DLD1 (cell line): ENCODE results near the gene SSX5.
"Not testable (repeated sequence)": the region's sequence is repeated elsewhere in the genome, so short reads cannot be mapped to it uniquely, and the experiment has no call there.

Experiments used
- in situ Hi-C: cut with HindIII; loops from 2 replicates; pipeline ENCODE4 v1.10.0; 2017; ENCODE audit warnings: low sequenced_read_pairs

Gene SSX5

GRCh38 chrX:48196745-48197201, at the start of gene SSX5:
Gene SSX5, minus strand, starts transcription at chrX:48196795. Its CDS starts 1,437 bp downstream, at chrX:48195358.
- in situ Hi-C loops, result no loop called here

GRCh38 chrX:48224196-48224595, 27.6 kb upstream of the SSX5 start:
- in situ Hi-C loops, result not testable (repeated sequence)

DNA sequence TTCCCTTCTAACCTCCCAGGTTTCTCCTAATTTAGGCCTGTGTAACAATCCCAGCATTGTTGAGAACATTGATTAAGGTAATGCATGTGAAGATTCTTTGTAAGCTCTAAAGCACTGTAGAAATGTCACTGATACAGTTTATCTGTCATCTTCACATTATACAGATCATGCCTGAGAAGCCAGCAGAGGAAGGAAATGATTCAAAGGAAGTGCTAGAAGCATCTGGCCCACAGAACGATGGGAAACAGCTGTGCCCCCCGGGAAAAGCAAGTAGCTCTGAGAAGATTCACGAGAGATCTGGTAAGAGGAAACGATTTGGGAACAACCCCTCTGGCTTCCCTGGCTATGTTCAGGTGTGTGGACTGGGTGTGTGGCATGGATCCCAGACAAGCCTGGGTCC, 17.7 kb upstream of the SSX5 start:
- in situ Hi-C loops, result not testable (repeated sequence)

DNA sequence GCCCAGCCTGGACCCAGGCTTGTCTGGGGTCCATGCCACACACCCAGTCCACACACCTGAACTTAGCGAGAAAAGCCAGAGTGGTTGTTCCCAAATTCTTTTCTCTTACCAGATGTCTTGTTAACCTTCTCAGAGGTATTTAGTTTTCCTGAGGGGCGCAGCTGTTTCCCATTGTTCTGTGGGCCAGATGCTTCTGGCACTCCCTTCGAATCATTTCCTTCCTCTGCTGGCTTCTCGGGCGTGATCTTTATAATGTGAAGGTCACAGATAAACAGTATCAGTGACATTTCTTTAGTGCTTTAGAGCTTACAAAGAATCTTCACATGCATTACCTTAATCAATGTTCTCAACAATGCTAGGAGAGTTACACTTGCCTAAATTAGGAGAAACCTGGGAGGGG, 6.6 kb downstream of the SSX5 start:
- in situ Hi-C loops, result not testable (repeated sequence)

DNA sequence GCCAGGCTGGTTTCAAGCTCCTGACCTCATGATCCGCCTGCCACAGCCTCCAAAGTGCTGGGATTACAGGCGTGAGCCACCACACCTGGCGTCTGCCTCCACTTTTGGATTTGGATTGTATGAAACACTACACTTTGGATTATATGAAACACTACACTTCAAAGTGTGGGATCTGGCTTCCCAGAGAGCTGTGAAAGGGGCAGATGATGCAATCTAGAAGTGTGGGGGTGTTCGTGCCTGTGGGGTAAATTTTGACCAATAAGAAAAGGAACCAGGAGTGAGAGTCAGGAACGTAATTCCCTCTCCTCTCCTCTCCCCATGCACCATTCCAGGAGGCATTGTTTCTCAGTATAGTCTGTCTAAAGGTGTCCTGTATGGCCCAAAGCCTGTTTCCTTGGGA, 14.7 kb downstream of the SSX5 start:
- in situ Hi-C loops, result not testable (repeated sequence)

- in situ Hi-C loops, result no loop called here
Observed at GRCh38 chrX:48180811-48181210, 15.8 kb downstream of the SSX5 start.

- in situ Hi-C loops, result no loop called here
Observed at GRCh38 chrX:48179691-48180090, 16.9 kb downstream of the SSX5 start.

- in situ Hi-C loops, result not testable (repeated sequence)
Observed at GRCh38 chrX:48166322-48166721, 30.3 kb downstream of the SSX5 start.

GRCh38 chrX:48165241-48165640, 31.4 kb downstream of the SSX5 start:
- in situ Hi-C loops, result no loop called here

- in situ Hi-C loops, result no loop called here
Observed at GRCh38 chrX:48156014-48156413, 40.6 kb downstream of the SSX5 start.

- in situ Hi-C loops, result no loop called here
Observed at GRCh38 chrX:48154796-48155195, 41.8 kb downstream of the SSX5 start.

DNA sequence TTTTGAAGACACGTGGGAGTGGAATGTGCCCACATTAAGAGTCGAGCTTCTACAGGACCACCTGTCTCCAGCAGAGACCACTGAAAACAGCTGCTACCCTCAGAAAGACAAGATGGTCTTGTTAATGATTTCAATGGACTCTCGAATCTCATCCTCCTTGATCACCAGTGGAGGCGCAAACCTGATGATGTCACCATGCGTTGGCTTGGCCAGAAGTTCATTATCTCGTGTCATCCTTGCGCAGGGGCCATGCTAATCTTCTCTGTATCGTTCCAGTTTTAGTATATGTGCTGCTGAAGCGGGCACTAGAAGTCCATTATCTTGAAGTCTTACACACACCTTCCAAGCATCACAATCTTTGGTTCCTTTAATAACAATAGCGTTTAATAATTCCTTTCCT, 42.8 kb downstream of the SSX5 start:
- in situ Hi-C loops, result no loop called here

DNA sequence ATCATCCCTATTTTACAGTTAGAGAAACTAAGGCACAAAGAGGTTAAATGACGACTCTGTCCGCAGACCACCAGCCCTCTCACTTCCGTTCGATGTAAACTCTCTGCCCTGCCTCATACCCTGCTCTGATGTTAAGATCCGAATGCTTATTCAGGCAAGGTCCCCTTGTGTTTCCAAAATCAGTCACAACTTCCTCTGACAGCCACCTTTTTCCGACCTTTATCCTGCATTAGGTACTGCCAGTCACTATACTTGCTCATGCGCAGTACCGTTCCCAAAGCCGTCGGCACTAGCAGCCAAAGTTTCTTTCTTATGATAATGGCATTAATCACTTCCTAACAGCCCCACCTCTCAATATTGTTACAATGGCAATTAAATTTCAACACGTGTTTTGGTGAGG, 53.9 kb downstream of the SSX5 start:
- in situ Hi-C loops, result not testable (repeated sequence)

GRCh38 chrX:48141810-48142508, 54.6 kb downstream of the SSX5 start:
- in situ Hi-C loops, result not testable (repeated sequence)

DNA sequence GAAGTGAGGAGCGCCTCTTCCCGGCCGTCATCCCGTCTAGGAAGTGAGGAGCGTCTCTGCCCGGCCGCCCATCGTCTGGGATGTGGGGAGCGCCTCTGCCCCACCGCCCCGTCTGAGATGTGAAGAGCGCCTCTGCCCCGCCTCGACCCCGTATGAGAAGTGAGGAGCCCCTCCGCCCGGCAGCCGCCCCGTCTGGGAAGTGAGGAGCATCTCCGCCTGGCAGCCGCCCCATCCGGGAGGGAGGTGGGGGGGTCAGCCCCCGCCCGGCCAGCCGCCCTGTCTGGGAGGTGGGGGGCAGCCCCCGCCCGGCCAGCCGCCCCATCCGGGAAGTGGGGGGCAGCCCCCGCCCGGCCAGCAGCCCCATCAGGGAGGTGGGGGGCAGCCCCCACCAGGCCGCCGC, 57.5 kb downstream of the SSX5 start:
- in situ Hi-C loops, result not testable (repeated sequence)
